Inferior parietal cortex (tissue), 1 donor: ENCODE results near the gene GORASP2.

ENCODE experiments used
- DNase-seq: peaks from one replicate; pipeline ENCODE4 v3.0.0-alpha.2; 2016; ENCODE audit errors: extremely low spot score

Gene GORASP2

GRCh38 chr2:170923799-170924198, 5.3 kb upstream of the GORASP2 start:
- DNase-seq = no peak

- DNase-seq = no peak
Measured at GRCh38 chr2:170924969-170925368, 4.1 kb upstream of the GORASP2 start.

GRCh38 chr2:170925923-170926322, 3.1 kb upstream of the GORASP2 start:
- no peak for DNase-seq

- DNase-seq = no peak
Measured at GRCh38 chr2:170926743-170927297, 2.2 kb upstream of the GORASP2 start.

GRCh38 chr2:170928036-170928823, 823 bp upstream of the GORASP2 start:
- DNase-seq = no peak

- DNase-seq = peak; percentile 18
Measured at GRCh38 chr2:170929686-170930050, 615 bp downstream of the GORASP2 start.

- no peak for DNase-seq
Measured at GRCh38 chr2:170930131-170930990, 1.3 kb downstream of the GORASP2 start.

GRCh38 chr2:170930991-170931266, 1.9 kb downstream of the GORASP2 start:
- DNase-seq = no peak

- no peak for DNase-seq
Measured at GRCh38 chr2:170932166-170932565, 3.1 kb downstream of the GORASP2 start.

GRCh38 chr2:170932948-170933347, 3.9 kb downstream of the GORASP2 start:
- DNase-seq = no peak

- DNase-seq = no peak
Measured at GRCh38 chr2:170937709-170938379, 8.8 kb downstream of the GORASP2 start.

- no peak for DNase-seq
Measured at GRCh38 chr2:170940066-170940465, 11.0 kb downstream of the GORASP2 start.

GRCh38 chr2:170942615-170943014, 13.6 kb downstream of the GORASP2 start:
- no peak for DNase-seq

GRCh38 chr2:170943041-170943440, 14.0 kb downstream of the GORASP2 start:
- no peak for DNase-seq

- DNase-seq = no peak
Measured at GRCh38 chr2:170943596-170943995, 14.5 kb downstream of the GORASP2 start.

GRCh38 chr2:170944545-170944944, 15.5 kb downstream of the GORASP2 start:
- DNase-seq = no peak

GRCh38 chr2:170949415-170949814, 20.4 kb downstream of the GORASP2 start:
- DNase-seq = no peak

GRCh38 chr2:170950221-170950761, 21.2 kb downstream of the GORASP2 start:
- peak; percentile 22 for DNase-seq

- DNase-seq = no peak
Measured at GRCh38 chr2:170953941-170954340, 24.9 kb downstream of the GORASP2 start.

- DNase-seq = no peak
Measured at GRCh38 chr2:170963386-170963785, 34.3 kb downstream of the GORASP2 start.

GRCh38 chr2:170965446-170966225, 36.6 kb downstream of the GORASP2 start:
- DNase-seq = no peak
